Kidney epithelial cell (primary cell): ENCODE measurements around the gene MYCN. TPM values are rescaled to one million over a fixed set of nuclear protein-coding genes. Genes with fewer than 3 reads are reported as not detected.

Experiments
- DNase-seq: peaks from one replicate; pipeline ENCODE4 v3.0.0-alpha.2; 2010; ENCODE audit warnings: low read depth
- H3K27me3 ChIP-seq: 2 replicates; pipeline ENCODE4 v1.6.0; 2011; ENCODE audit warnings: low read length; ENCODE audit not compliant: control insufficient read depth, insufficient read depth
- H3K36me3 ChIP-seq: 2 replicates; pipeline ENCODE4 v1.5.1; 2011; ENCODE audit warnings: low read length; ENCODE audit not compliant: control insufficient read depth, insufficient read depth
- H3K4me3 ChIP-seq: 2 replicates; pipeline ENCODE4 v1.5.1; 2011; ENCODE audit warnings: low read depth, mild to moderate bottlenecking, control low read depth, low read length
- CTCF ChIP-seq: IDR thresholded peaks from 2 replicates; pipeline ENCODE4 v1.5.1; 2011; ENCODE audit warnings: mild to moderate bottlenecking, moderate library complexity, low read length, control low read depth, inconsistent platforms; ENCODE audit not compliant: insufficient read depth, poor library complexity, severe bottlenecking
- total RNA-seq: library from RNA; depleted of rRNA; stranded (reverse); fragments of >200 nt; gene quantifications from 2 replicates; pipeline ENCODE4 v1.2.3, GENCODE V29; 2015

Gene MYCN
- total RNA-seq, result 0.54 and 2.3 TPM in 2 replicates

DNA sequence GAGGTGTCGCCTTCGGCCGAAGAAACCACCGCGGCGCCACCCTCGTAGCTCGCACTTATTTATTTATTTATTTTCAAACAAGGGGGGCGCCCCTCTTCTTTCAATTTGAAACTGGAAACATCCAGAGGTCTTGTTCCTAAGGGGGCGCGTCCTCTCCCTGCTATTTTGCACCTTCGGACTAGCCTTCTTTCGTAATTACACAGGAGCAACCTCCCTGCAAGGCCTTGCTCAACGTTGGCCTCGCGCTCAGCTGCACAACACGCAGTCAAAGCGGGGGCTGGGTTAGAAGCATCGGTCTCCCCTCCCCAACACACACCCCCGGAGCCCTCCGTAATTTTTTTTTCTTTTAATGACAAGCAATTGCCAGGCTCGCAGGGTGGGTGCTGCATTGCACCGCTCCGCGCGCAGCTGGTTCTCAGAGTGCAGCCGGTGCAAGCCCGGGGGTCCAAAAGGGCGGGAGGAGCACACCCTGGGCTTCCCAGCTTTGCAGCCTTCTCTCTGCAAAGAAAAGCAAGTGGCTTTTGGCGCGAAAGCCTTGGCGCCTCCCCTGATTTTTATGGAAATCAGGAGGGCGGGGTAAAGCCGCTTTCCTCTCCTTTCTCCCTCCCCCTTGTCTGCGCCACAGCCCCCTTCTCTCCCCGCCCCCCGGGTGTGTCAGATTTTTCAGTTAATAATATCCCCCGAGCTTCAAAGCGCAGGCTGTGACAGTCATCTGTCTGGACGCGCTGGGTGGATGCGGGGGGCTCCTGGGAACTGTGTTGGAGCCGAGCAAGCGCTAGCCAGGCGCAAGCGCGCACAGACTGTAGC, at the start of gene MYCN:
MYCN (plus strand) TSS at position 697 of the 807 bp plus-strand sequence. CDS start 1,515 bp downstream, outside the sequence.
- TF ChIP-seq CTCF, result peak; percentile 82
- peaks cover 40% of the 10 kb centered on the region for H3K27me3 ChIP-seq
- DNase-seq, result no peak
- no peaks in the 10 kb centered on the region for H3K36me3 ChIP-seq
- peak within 1 kb of the TSS; percentile 52 for H3K4me3 ChIP-seq

DNA sequence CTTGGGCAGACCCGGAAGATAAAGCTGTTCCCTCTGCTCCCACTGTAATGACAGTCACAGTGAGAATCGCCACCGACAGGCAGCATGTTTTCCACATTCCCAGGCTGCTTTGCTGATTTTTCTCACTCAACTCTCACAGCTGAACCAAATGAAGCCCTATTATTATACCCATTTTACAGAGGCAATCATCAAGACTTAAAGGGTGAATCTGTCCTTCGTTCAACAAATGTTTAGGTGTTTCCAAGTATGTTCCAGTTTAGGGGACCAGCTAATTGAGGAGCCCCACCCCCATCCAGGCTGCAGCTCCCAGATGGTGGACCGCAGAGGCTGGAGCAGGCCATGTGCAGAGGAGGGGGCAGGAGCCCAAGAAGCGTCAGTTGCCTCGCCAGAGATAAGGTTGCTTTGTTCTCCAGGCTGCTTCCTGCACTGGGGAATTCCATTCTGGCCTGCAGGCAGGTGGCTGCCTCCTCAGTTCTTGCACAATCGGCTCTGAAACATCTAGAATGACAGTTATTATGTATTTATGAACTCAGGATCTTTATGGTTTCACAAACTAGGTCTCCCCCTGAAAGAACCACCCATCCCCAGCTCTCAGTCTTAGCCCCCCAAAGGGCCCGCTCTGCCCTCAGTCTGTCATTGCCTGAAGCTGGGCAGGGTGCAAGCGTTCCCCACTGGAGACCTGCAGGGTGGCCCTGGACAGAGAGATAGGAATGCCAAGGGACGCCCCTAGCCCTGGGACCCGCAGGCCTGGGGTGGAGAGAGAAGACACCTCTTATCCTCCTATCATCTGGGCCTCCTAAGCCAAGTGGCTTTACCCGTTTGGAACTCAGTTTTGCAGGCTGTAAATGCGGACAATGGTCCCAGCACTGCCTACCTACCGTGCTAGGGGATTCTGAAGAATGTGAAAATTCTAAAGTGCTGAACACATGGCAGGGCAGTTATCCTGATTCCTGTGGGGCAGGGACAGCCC, 49.1 kb upstream of the MYCN start:
- H3K36me3 ChIP-seq, result no peaks in the 10 kb centered on the region
- no peak for TF ChIP-seq CTCF
- DNase-seq, result peak; percentile 34
- H3K27me3 ChIP-seq, result no peaks in the 10 kb centered on the region
- no peak overlapping the region for H3K4me3 ChIP-seq

DNA sequence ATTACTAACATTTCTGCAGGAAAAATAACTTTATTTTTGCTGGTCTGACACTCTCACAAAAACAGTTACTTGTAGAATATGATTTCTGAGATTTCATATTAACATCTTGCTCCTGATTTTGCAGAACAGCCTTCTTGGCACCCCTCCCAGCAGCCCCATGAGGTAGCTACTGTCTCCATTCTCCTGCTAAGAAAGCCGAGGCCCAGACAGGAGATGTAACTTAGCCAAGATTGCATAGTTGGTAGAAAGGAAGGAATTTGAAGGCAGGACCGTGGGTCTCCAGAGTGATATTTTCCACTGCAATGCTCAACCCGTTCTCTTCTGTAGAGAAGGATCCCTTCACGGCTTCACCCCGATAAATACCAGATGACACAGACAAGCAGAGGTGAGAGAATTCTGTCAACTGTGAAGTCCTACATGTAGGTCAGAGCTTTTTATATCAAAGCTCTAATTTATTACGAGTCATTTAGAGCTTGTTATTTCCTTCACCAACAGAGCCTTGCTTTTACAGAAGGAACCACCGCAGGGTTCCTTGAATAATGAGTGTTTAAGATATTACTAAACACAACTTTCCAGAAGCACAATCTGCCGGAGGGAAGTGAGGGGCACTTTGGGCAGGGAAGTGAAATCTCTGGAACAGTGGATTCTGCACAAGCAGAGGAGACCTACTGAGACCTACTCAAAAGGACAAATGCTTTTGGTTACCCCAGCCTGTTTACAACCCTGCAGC, 48.0 kb upstream of the MYCN start:
- no peak for DNase-seq
- Histone ChIP-seq H3K4me3 (no peak overlapping the region), H3K27me3 (no peaks in the 10 kb centered on the region), H3K36me3 (no peaks in the 10 kb centered on the region)
- TF ChIP-seq CTCF, result no peak

DNA sequence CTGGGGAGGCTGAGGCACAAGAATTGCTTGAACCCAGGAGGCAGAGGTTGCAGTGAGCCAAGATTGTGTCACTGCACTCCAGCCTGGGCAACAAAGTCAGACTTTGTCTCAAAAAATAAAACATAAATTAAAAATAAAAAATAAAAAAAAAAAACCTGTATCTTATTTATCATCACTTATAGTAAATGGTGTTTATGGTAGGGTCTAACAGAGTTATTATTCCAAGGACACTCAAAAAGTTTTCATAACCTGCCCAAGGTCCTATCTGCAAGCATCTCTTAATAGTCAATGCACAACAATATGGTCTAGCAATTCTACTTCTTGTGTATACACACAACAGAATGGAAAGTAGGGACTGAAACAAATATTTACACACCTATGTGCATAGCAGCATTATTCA, 47.3 kb upstream of the MYCN start:
- no peaks in the 10 kb centered on the region for H3K36me3 ChIP-seq
- TF ChIP-seq CTCF, result no peak
- H3K4me3 ChIP-seq, result no peak overlapping the region
- no peaks in the 10 kb centered on the region for H3K27me3 ChIP-seq
- DNase-seq, result no peak

GRCh38 chr2:15893689-15894480, 46.5 kb upstream of the MYCN start:
- Histone ChIP-seq H3K27me3 (no peaks in the 10 kb centered on the region), H3K36me3 (no peaks in the 10 kb centered on the region), H3K4me3 (no peak overlapping the region)
- no peak for DNase-seq
- no peak for TF ChIP-seq CTCF
